ENCODE results near the gene WNT5B. TPM values are rescaled to one million over a fixed set of nuclear protein-coding genes. Genes with fewer than 3 reads are reported as not detected.
A peak's percentile ranks its signal among the peaks of the same experiment; 100 is the strongest.

Gene WNT5B
- total and polyA plus RNA-seq, 3 donors from 2014 or later: 4.6 to 5.8 (median 4.9) TPM

- peak; percentile 92 for DNase-seq
- TF ChIP-seq CTCF (IDR thresholded peaks at IDR 0.05) (no peak), POLR2A (IDR thresholded peaks at IDR 0.05) (peak; percentile 28)
- peak overlapping the region; percentile 96 to 97 for H3K27ac ChIP-seq
- no peaks in the 10 kb centered on the region for H3K27me3 ChIP-seq
- peak overlapping the region; percentile 53 to 61 for H3K4me3 ChIP-seq
- H3K36me3 ChIP-seq (ENCODE audit: low read depth, missing control alignments): no peaks in the 10 kb centered on the region
- H3K4me1 ChIP-seq: peaks cover 32% of the 10 kb centered on the region
- no peaks in the 10 kb centered on the region for H3K9me3 ChIP-seq
- WGBS, 2 donors: 1 to 2% methylated on average over 33 to 67 of the region's 69 CpGs
- intact Hi-C loops (cut with DNase I; ENCODE audit: low total_unique reads): no loop called here
These were observed 32.7 kb downstream of the WNT5B start for GRCh38 chr12:1661553-1662335.

- peak in 1 of 3 experiments; percentile 37 for TF ChIP-seq CTCF (IDR thresholded peaks at IDR 0.05)
- no peak for TF ChIP-seq POLR2A (IDR thresholded peaks at IDR 0.05)
- Histone ChIP-seq H3K36me3 (ENCODE audit: low read depth, missing control alignments) (no peaks in the 10 kb centered on the region), H3K27me3 (no peaks in the 10 kb centered on the region), H3K4me3 (peak overlapping the region in 1 of 2 donors; percentile 38), H3K27ac (peak overlapping the region; percentile 31 to 86), H3K9me3 (no peaks in the 10 kb centered on the region), H3K4me1 (peaks cover 25% of the 10 kb centered on the region)
- intact Hi-C loops (cut with DNase I; ENCODE audit: low total_unique reads): no loop called here
- WGBS, 2 donors: 15 to 53% methylated on average over 21 to 37 of the region's 46 CpGs
- DNase-seq: peak; percentile 68
These were observed 33.9 kb downstream of the WNT5B start for GRCh38 chr12:1662761-1663439.

GRCh38 chr12:1663440-1664132, 34.6 kb downstream of the WNT5B start:
- TF ChIP-seq CTCF (IDR thresholded peaks at IDR 0.05) (no peak), POLR2A (IDR thresholded peaks at IDR 0.05) (no peak)
- 74% methylated on average over 11 of the region's 11 CpGs for WGBS, 2 donors
- no peak for DNase-seq
- Histone ChIP-seq H3K27ac (peak overlapping the region in 1 of 2 donors; percentile 86), H3K36me3 (ENCODE audit: low read depth, missing control alignments) (no peaks in the 10 kb centered on the region), H3K4me1 (peaks cover 24% of the 10 kb centered on the region), H3K27me3 (no peaks in the 10 kb centered on the region), H3K9me3 (no peaks in the 10 kb centered on the region), H3K4me3 (no peak overlapping the region)
- intact Hi-C loops (cut with DNase I; ENCODE audit: low total_unique reads): no loop called here

- H3K27me3 ChIP-seq: no peaks in the 10 kb centered on the region
- H3K4me1 ChIP-seq: peaks cover 13% of the 10 kb centered on the region
- H3K36me3 ChIP-seq (ENCODE audit: low read depth, missing control alignments): no peaks in the 10 kb centered on the region
- DNase-seq: no peak
- TF ChIP-seq POLR2A (IDR thresholded peaks at IDR 0.05) (no peak), CTCF (IDR thresholded peaks at IDR 0.05) (no peak)
- no peak overlapping the region for H3K27ac ChIP-seq
- no peak overlapping the region for H3K4me3 ChIP-seq
- H3K9me3 ChIP-seq: no peaks in the 10 kb centered on the region
- intact Hi-C loops (cut with DNase I; ENCODE audit: low total_unique reads): no loop called here
- WGBS, 2 donors: 87 to 89% methylated on average over 2 of the region's 2 CpGs
These were observed 36.3 kb downstream of the WNT5B start for GRCh38 chr12:1665366-1665765.
